ENCODE results near the gene NPC1.
"Not testable (repeated sequence)": the region's sequence is repeated elsewhere in the genome, so short reads cannot be mapped to it uniquely, and the experiment has no call there.

Gene NPC1

DNA sequence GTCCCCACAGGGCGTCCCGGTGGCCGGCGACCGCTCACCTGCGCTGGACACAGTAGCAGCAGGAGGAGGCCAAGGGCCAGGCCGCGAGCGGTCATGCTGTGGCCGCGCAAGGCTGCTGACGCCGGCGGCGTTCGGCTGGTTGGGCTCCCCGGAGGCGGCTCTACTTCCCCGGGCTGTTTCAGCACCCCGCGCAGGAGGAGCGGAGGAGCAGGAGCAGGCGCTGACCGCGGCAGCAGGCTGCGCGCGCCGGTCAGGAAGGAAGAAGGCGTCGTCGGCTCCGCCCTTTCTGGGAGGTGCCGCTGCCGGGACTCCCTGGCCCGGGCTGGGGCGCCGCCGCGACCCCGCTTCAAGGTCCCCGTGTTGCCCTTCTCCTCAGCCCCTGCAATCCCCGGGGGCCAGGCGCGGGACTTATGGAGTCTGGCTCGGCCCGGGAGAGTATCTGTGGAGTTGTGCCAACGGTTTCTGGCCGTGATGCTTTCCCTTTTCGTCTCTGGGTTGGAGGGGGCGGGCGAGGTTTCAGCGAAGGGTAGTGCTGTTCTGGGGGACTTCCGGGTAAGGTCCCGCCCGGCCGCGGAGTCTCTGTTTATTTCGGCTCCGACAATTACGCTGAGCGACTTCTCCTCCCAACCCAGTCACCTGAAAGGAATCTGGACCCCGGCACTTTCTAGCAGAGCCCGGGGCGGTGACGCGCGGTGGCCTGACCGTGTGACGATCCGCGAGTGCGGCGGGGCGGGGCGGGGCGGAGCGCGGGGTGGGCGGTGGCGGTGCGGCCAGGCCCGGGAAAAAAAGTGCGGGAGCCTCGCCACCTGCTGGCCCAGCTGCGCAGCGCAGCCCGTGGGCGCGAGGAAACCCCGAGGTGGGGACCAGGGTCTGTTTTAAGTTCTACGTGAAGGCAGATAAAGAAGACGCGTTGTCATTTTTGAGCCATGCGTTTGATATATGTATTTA is at the start of gene NPC1:
NPC1 (minus strand) TSS at position 258 of the 948 bp plus-strand sequence; CDS start at position 95, 163 bp downstream.
- DNase-seq, result peak; percentile 97 to 98 (median 98)

DNA sequence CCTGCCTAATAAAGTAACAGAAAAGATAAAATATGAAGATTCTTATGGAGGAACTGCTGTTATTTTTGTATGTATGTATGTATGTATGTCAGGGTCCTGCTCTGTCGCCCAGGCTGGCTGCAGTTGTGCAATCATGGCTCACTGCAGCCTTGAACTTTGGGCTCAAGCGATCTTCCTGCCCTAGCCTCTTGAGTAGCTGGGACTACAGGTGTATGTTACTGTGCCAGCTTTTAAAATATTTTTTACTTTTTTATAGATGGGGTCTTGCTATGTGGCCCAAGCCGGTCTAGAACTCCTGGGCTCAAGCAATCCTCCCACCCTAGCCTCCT is 49.7 kb upstream of the NPC1 start:
- no peak for DNase-seq

DNA sequence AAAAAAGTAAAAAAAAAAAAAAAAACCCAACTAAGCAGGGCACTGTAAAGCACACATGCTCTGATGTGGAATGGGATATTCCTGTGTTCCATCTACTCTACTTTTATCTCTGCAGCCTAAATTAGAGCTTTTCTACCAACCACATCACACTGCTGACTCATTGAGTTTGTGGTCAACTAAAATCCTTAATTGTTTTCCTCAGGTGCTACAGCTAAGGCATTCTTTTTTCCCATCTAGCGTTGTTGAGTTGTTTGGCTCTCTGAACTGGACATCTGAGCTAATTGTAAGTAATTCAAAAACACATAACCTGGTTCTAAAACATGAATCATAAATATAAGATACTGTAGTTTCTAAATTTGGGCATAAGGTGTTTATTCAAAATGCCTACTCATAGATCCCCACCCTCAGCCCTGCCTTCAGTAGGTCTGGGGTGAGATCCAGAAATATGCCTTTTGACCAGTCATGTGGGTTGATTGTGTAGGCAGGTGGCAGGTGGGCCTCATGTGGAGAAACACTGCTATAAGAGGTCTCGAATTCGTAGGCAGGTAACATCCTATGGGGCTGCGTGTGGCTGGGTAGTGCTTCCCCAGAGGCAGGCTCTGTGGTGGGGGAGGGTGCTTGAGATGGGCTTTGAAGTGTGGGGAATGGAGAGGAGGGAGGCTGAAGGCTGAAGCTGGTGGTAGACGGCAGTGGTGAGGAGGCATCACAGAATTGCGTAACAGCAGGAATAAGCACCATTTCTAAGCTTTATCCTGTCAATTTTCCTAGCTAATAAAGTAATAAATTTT is 49.2 kb upstream of the NPC1 start:
- DNase-seq, result no peak

DNA sequence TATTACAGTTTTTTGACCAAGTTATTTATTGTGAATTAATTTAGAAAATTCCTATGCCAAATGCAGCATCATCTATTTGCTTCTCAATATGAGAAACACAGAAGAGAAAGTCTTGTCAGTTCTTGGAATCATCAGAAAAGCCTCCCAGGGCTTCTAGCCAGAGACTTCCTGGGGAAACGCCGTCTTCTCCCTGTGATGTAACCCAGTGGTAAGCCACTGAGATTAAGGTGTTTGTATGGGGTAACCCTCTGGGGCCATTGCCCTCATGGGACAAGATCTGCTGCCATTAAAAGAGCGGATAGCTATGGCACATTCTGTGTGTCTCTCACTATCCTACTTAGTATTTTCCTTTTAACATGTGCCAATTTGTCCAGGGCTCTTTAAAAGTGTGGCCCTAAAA is 48.4 kb upstream of the NPC1 start:
- peak in 1 of 3 donors; percentile 18 for DNase-seq

DNA sequence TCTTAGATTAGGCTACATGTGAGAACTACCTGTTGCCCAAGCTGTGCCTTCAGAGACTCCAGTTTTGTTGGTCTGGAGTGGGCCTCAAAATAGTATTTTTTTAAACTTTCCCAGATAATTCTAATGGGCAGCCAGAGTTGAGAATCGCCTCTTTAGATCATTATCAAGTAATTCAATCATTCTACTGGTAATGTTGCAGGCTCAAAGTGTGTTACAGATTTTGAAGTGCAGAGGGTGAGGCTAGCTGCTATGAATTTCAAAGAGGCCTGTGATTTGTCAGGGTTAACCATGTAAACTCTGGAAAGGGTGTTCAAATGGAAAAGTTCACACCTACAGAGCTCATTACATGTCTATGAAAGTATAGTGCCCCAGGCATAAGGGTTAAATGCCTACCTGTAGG is 46.3 kb upstream of the NPC1 start:
- DNase-seq, result no peak

DNA sequence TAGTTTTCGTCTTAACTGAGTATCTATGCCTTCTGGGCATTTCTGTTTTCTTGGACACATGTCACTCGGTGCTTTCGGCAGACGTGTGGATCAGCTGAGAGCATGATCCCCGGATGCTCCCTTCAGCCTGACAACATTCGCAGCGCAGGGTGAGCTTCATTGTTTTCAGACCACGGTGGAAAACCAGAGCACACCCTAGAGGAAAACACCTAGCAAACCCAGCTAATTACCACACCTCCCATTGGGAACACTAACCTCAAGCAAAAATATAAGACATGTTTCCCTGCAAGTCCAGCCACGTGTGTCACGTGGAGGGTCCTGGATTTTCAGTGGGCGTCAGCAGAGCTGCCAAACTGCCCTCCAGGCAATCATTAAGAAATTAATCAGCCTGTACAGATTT is 45.4 kb upstream of the NPC1 start:
- no peak for DNase-seq

DNA sequence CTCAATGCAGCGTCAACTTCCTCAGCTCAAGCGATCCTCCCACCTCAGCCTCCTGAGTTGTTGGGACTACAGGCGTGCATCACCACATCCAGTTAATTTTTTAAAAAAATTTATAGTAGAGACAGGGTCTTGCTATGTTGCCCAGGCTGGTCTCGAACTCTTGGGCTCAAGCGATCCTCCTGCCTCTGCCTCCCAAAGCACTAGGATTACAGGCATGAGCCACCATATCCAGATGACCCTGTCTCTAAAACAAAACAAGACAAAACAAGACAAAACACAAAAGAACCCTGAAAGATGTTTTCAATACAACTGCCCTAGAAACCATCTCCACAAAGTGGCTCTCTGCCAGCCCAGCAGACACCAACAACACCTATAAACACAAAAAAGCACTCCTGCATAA is 45.0 kb upstream of the NPC1 start:
- no peak for DNase-seq

DNA sequence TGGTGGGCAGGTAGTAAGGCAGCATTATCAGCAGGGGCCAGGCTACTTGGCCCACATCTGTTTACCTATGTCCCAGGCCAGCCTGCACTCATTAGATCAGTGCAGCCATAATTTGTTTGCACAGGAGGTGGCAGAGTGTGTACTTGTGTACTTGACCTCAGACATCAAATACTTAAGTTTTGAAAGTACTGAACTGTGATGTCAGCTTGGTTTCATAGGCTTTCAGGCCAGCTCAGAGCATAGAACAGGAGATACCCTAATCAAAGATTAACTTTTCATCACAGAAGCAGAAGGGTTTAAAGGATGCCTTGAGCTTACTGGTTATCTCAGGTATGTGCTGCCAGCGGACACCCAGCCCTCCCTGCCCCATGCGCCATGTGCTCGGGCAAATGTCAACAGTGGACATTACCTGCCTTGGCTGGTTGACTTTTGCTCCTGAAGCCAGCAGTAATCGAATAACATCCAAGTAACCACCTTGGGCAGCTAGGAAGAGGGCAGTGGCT is 43.2 kb upstream of the NPC1 start:
- DNase-seq, result no peak

DNA sequence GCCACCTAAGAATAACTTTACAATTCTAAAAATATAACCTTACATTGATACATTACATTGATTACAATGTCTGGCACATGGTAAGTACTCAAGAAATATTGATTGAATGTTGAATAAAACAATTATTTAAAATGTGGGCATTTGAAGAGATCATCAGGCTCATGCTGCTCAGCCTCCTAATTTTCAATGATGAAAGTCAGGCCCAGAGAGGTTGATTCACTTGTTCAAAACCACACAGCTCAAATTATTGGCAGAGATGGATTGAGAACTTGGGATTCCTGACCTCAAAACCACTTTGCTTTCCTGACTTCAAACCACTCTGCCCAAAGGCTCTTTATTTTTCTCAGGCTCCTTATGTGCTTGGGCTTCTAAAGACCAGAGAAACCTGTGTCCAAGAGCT is 41.7 kb upstream of the NPC1 start:
- DNase-seq, result no peak

DNA sequence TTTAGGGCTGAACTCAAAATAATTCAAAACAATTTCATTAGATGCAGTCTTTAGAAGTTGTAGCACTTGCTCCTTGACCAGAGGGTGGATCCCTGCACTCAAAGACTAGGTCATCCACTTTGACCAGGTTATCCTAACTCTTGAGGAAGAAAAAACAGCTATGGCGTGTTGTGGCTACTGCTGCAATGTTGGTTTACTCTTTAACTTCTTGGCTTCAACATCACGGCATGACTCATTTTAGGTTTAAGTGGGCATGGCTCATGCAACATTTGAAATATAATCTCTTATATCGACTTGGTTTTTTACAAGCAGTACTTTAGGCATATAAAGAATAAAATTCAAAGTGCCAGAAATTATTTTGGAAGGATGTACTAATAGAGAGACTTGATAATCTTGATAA is 41.0 kb upstream of the NPC1 start:
- DNase-seq, result no peak

DNA sequence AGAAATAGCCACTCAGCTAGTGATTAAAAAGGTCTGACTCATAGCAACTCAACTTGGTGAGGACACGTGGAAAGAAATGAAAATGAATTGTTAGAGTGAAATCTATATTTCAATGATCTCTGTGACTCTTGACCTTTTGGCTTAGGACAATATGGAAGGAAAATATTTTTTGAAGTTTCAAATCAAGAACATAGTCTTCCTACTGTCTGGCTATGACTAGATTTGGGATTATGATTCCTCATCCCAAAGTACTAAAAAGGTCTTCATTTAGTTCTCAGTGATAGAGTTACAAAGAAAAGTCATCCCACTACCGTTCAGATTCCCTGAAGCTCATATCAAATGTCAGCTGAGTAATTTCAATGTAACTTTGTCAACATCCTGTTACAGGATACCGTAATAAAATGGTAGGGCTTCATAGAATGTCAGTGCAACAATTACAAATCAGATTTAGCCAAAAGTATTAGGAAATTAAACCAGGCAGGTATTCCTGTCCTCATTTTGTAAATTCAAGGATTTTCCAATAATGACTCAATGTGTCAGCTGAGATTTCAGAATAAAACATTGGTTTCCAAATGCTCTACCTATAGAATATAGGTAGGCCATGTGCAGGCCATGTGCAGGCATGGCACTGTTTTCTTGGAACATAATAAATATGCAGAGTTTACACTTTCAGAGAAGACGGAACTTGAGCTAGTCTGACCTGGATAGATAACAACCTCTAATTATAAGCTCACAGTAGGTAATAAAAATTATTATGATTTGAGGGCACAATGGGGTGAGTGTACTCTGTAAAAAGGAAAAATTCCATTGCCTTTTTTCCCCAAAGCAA is 40.4 kb upstream of the NPC1 start:
- no peak for DNase-seq

DNA sequence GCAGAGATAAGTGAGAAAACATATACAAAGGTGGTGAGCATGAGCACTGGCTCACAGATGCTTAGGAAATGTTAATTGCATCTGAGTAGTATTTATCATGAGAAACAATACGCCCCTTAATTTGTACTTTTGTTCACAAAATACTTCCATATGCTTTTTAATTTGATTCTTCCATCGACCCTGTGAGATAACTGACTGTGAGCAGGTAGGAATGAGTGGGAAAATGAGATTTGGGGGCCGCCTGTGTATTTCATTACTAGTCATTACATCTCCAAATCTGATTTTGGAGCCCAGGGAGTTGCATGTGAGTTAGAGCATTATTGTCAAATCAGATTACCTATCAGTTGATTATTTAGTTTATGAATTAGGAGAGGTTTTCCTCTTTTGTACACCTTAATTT is 36.7 kb upstream of the NPC1 start:
- no peak for DNase-seq

DNA sequence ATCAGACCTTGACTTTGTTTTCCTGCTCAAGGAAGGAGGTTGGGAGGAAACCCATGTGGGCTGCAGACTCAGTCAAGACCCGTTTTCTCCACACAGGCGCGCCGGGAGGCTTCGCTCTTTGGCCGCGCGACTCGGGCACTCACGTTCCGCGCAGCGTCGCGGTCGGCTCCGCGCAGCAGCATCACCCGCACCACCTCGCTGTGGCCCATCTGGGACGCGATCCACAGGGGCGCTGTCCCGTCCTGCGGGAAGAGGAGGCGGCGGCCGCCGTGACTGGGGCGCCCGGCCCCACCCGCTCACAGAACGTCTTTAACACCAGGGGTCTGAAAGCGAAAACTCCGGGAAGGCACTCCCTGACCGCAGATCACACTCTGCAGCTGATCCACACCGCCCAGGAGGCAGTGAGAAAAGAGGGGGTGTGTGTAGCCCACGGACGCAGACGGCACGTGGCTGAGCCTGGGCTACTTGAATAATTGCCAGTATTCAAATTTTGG is 33.1 kb upstream of the NPC1 start:
- peak in 2 of 3 donors; percentile 46 to 49 for DNase-seq

DNA sequence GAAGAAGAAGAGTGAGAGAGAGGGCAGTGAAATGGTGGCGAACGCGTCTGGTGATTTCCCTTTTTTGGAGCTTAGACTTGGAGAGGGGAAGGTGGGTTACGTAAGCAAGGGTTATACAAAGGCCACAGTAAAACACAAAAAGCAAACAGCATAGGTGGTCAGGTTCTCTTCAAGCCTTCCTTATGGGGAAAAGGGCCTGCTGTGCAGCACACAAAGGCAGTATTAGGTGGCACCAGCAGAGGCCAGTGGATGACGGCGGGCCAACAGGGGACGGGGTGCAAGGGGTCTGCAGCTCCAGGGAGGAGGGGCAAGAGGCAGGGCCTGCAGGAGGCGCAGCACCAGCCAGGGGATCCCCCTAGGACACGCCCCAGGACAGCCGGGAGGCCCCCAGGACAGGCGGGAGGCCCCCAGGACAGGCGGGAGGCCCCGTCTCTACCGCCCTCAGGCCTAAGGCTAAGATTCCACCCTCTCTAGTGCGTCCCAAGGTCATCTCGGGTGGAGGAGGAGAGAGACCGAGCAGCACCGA is 32.6 kb upstream of the NPC1 start:
- DNase-seq, result peak; percentile 53 to 66 (median 55)

DNA sequence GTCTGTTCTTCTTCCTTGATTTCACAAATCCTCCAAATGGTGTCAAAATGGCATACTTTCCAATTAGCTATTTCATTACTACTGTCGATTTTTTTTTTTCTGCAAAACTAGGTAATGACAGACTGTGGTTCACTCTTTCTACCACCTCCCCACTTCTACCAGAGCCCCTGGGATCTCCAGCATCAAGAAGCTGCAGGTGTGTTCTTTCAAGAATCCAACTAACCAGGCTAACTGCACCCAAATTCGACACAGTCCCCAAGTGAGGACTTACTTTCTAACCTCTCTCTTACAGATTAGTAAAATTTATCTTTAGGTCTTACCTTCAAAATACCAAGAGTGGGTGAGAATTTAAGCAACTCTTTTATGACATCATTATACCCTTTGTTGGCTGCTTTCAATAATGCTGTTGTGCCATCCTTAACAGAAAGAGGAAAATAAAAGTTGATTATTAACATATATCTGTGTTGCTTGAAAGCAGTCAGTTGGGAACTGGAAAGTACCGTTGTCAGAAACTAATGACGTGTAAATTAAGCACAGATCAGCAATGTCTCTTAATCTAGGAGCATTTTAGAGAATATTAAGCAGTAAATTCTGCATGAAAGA is 31.2 kb upstream of the NPC1 start:
- DNase-seq, result peak in 2 of 3 donors; percentile 21 to 31

DNA sequence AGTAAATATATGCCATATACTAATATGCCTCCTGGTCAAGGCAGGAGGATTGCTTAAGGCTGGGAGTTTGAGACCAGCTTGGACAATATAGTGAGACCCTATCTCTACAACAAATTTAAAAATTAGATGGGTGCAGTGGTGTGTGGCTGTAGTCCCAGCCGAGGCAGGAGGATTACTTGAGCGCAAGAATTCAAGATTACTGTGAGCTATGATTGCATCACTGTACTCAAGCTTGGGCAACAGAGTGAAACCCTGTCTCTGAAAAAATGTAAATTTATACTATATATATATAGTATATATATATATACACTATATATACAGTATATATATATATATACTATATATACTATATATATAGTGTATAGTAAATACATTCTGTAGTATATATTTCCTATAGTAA is 30.0 kb upstream of the NPC1 start:
- no peak for DNase-seq

DNA sequence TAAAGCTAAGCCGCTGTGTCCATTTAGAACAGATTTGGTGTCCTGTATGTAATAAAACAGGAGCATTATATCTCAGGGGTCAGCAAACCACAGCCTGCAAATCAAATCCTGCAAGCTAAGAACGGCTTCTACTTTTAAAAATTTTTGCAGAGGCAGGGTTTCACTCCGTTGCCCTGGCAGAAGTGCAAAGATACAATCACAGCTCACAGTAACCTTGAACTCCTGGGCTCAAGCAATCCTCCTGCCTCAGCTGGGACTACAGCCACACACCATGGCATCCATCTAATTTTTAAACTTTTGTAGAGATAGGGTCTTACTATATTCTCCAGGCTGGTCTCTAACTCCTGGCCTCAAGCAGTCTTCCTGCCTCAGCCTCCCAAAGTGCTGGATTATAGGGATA is 28.6 kb upstream of the NPC1 start:
- DNase-seq, result no peak

DNA sequence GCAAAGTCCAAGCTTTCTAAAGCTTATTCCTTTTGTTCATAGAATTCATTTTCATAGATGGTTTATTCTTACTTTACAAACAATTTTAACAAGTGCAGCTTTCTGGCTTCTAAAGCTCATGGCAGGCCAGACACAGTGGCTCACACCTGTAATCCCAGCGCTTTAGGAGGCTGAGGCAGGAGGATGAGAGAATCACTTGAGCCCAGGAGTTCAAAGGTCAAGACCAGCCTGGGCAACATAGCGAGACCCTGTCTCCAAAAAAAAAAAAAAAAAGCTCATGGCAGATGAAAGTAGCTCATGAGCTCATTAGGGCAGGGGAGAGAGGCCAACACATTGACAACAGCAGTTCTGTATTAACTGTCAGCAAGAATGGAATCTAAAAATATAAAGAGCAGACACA is 28.1 kb upstream of the NPC1 start:
- DNase-seq, result no peak

DNA sequence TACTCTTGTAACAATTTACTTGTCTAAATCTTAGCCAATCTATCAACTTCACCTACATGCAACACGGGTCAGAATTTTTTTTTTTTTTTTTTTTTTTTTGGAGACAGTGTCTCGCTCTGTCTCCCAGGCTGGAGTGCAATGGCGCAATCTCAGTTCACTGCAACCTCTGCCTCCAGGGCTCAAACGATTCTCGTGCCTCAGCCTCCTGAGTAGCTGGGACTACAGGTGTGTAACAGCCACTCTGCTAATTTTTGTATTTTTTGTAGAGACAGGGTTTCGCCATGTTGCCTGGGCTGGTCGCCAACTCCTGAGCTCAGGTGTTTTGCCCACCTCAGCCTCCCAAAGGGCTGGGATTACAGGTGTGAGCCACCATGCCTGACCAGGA is 26.8 kb upstream of the NPC1 start:
- DNase-seq, result not testable (repeated sequence)

DNA sequence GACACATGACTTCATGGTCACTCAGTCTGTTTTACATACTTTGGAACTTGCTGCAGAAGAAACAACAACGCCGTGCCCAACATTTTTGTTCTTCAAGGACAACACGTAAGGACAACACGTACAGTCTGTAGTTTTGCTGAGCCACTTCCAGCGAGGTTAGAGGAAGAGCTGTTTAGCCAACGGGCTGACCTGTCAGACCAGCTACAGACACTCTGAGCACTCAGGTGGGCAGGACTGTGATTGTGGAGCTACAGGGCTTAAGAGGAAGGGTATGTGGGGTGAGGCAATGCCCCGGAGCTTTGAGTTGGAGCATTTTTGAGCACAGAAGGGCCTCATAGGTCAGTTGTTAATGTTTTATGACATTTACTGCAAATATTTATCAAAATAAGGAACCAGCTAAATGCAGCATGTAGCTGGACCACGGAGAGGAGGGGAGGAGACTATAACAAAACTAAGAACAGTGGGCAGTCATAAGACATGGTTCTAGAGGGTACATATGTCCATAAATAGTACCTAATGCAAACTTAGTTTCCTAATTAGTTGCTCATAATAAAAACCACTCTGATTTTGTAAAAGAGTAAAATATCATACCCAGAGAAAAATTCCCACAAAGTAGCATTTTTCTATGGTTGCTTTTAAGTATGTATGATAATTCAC is 26.3 kb upstream of the NPC1 start:
- DNase-seq, result no peak

DNA sequence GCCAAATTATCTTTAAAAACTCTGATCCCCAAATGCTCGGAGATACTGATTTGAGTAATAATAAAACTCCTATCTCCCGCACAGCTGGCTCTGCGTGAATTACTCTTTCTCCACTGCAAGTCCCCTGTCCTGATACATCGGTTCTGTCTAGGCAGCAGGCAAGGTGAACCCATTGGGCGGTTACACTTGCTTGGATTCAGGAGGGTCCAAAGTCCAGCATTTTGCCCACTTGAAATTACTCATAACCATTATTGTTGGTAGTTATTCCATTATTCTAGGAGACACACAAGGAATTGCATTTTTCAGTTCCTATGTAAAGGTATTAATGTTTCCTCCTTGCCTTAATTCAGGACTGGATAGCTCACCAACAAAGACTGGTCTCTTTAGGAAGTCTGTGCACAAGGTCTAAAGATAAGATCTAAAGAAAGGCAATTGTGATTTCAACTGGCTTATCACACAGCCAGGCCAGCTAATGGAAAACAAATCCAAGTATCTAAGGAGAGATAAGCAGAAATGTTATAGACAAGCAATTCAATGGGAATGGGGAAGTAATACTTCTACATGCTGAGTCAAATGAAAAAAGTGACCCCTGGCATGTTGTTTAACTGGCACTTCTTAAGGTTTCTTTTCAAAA is 23.2 kb upstream of the NPC1 start:
- DNase-seq, result no peak

All from suppressor macrophage treated with lipopolysaccharide for 1 hour (primary cell).